ENCODE results near the gene CIDEB. TPM values are rescaled to one million over a fixed set of nuclear protein-coding genes. Genes with fewer than 3 reads are reported as not detected.

The CIDEB gene
- total and polyA plus RNA-seq, 2 of the 13 experiments (the other 11 are each of a cell fraction or from before 2014, with no cell fraction given), result 35.8 to 110 TPM

DNA sequence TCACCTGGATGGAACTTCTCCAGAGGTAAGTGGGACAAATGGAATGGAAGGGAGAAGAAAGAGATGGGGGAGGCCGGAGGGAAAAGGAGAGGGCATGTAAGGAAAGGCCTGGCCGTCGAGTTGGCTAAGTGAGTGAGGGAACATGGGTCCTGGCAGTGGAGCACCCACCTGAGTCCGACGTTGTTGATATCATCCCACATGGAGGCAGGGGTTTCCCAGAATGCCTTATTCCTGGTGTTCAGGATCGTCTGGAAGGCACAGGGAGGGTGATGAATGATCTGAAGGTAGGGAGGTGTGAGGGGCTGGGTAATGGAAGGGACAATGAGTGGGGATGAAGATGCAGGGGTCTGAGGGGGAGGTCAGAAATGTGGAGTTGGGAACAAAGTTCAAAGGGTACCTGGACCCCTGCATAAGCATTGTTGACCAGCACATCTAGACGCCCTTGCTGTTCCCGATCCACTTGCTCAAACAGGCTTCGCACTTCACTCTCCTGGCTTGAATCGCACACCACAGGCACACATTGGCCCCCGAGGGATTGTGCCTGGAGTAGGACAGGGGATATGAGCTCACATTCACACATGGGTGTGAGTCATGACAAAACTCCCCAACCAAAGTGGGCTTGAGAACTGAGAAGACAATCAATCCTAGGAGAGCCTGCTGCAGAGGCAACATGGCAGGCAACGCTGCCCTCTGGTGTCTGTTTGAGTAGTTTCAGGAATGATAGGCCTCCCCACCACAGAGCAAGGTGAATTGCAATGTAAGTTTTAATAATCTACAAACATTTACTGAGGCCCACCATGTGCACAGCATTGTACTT lies 11.2 kb downstream of the CIDEB start (continued):
- TF ChIP-seq, protein P1, sequence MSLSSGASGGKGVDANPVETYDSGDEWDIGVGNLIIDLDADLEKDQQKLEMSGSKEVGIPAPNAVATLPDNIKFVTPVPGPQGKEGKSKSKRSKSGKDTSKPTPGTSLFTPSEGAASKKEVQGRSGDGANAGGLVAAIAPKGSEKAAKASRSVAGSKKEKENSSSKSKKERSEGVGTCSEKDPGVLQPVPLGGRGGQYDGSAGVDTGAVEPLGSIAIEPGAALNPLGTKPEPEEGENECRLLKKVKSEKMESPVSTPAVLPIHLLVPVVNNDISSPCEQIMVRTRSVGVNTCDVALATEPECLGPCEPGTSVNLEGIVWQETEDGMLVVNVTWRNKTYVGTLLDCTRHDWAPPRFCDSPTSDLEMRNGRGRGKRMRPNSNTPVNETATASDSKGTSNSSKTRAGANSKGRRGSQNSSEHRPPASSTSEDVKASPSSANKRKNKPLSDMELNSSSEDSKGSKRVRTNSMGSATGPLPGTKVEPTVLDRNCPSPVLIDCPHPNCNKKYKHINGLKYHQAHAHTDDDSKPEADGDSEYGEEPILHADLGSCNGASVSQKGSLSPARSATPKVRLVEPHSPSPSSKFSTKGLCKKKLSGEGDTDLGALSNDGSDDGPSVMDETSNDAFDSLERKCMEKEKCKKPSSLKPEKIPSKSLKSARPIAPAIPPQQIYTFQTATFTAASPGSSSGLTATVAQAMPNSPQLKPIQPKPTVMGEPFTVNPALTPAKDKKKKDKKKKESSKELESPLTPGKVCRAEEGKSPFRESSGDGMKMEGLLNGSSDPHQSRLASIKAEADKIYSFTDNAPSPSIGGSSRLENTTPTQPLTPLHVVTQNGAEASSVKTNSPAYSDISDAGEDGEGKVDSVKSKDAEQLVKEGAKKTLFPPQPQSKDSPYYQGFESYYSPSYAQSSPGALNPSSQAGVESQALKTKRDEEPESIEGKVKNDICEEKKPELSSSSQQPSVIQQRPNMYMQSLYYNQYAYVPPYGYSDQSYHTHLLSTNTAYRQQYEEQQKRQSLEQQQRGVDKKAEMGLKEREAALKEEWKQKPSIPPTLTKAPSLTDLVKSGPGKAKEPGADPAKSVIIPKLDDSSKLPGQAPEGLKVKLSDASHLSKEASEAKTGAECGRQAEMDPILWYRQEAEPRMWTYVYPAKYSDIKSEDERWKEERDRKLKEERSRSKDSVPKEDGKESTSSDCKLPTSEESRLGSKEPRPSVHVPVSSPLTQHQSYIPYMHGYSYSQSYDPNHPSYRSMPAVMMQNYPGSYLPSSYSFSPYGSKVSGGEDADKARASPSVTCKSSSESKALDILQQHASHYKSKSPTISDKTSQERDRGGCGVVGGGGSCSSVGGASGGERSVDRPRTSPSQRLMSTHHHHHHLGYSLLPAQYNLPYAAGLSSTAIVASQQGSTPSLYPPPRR (CRISPR knock-in tag; IDR thresholded peaks at IDR 0.05; ENCODE audit: borderline replicate concordance), result no peak
- TF ChIP-seq ZNF530 (CRISPR knock-in tag; IDR thresholded peaks at IDR 0.05; ENCODE audit: low read depth) (no peak), ZSCAN9 (CRISPR knock-in tag; IDR thresholded peaks at IDR 0.05; ENCODE audit: borderline replicate concordance) (no peak; the same call in 1 of the 2 replicates), PHF20 (CRISPR knock-in tag; IDR thresholded peaks at IDR 0.05) (no peak), FOXP1 (IDR thresholded peaks at IDR 0.05) (no peak), FOXP1 (CRISPR knock-in tag; IDR thresholded peaks at IDR 0.05) (no peak), PLRG1 (conservative IDR thresholded peaks at IDR 0.05) (no peak), ZNF33B (CRISPR knock-in tag; IDR thresholded peaks at IDR 0.05) (no peak), HMG20A (CRISPR knock-in tag; IDR thresholded peaks at IDR 0.05; ENCODE audit: borderline replicate concordance) (no peak), MED13 (CRISPR knock-in tag; IDR thresholded peaks at IDR 0.05) (no peak), ZBTB3 (CRISPR knock-in tag; IDR thresholded peaks at IDR 0.05; ENCODE audit: borderline replicate concordance, low read depth) (no peak), MBNL3 (CRISPR knock-in tag; conservative IDR thresholded peaks at IDR 0.05) (no peak), ZNF256 (CRISPR knock-in tag; conservative IDR thresholded peaks at IDR 0.05) (no peak), ZNF619 (CRISPR knock-in tag; IDR thresholded peaks at IDR 0.05) (0 out of 2 replicates have a peak, but pooled peaks have one; percentile 23), ZNF557 (CRISPR knock-in tag; IDR thresholded peaks at IDR 0.05) (no peak)
- TF ChIP-seq, protein P2, sequence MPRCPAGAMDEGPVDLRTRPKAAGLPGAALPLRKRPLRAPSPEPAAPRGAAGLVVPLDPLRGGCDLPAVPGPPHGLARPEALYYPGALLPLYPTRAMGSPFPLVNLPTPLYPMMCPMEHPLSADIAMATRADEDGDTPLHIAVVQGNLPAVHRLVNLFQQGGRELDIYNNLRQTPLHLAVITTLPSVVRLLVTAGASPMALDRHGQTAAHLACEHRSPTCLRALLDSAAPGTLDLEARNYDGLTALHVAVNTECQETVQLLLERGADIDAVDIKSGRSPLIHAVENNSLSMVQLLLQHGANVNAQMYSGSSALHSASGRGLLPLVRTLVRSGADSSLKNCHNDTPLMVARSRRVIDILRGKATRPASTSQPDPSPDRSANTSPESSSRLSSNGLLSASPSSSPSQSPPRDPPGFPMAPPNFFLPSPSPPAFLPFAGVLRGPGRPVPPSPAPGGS (CRISPR knock-in tag; IDR thresholded peaks at IDR 0.05), result peak; percentile 81
- TF ChIP-seq, protein P3, sequence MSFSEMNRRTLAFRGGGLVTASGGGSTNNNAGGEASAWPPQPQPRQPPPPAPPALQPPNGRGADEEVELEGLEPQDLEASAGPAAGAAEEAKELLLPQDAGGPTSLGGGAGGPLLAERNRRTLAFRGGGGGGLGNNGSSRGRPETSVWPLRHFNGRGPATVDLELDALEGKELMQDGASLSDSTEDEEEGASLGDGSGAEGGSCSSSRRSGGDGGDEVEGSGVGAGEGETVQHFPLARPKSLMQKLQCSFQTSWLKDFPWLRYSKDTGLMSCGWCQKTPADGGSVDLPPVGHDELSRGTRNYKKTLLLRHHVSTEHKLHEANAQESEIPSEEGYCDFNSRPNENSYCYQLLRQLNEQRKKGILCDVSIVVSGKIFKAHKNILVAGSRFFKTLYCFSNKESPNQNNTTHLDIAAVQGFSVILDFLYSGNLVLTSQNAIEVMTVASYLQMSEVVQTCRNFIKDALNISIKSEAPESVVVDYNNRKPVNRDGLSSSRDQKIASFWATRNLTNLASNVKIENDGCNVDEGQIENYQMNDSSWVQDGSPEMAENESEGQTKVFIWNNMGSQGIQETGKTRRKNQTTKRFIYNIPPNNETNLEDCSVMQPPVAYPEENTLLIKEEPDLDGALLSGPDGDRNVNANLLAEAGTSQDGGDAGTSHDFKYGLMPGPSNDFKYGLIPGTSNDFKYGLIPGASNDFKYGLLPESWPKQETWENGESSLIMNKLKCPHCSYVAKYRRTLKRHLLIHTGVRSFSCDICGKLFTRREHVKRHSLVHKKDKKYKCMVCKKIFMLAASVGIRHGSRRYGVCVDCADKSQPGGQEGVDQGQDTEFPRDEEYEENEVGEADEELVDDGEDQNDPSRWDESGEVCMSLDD (CRISPR knock-in tag; IDR thresholded peaks at IDR 0.05; ENCODE audit: borderline replicate concordance), result no peak
- TF ChIP-seq, protein P4, sequence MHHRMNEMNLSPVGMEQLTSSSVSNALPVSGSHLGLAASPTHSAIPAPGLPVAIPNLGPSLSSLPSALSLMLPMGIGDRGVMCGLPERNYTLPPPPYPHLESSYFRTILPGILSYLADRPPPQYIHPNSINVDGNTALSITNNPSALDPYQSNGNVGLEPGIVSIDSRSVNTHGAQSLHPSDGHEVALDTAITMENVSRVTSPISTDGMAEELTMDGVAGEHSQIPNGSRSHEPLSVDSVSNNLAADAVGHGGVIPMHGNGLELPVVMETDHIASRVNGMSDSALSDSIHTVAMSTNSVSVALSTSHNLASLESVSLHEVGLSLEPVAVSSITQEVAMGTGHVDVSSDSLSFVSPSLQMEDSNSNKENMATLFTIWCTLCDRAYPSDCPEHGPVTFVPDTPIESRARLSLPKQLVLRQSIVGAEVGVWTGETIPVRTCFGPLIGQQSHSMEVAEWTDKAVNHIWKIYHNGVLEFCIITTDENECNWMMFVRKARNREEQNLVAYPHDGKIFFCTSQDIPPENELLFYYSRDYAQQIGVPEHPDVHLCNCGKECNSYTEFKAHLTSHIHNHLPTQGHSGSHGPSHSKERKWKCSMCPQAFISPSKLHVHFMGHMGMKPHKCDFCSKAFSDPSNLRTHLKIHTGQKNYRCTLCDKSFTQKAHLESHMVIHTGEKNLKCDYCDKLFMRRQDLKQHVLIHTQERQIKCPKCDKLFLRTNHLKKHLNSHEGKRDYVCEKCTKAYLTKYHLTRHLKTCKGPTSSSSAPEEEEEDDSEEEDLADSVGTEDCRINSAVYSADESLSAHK (CRISPR knock-in tag; IDR thresholded peaks at IDR 0.05; ENCODE audit: borderline replicate concordance), result no peak

All from HepG2 (cell line).